Ovary (tissue), 9 donors: ENCODE measurements around the gene ATP6V1F. TPM values are rescaled to one million over a fixed set of nuclear protein-coding genes. Genes with fewer than 3 reads are reported as not detected.

ENCODE experiments used
- DNase-seq, 5 donors: peaks; one replicate each; pipeline ENCODE4 v3.0.0-alpha.2; 2019 to 2020
- H3K27ac ChIP-seq, 2 donors: fragments of 200-600 bp; one replicate each; pipeline versions ENCODE4 v1.5.1 to v1.8.0; 2019 to 2022
- H3K27me3 ChIP-seq: fragments of 200-600 bp; one replicate; pipeline ENCODE4 v1.8.0; 2022
- H3K36me3 ChIP-seq: fragments of 200-600 bp; sonication (generic); one replicate; pipeline ENCODE4 v1.5.1; 2019
- H3K4me1 ChIP-seq: one replicate; pipeline ENCODE4 v1.8.1; 2013; ENCODE audit warnings: mild to moderate bottlenecking, moderate library complexity; ENCODE audit not compliant: insufficient read depth
- H3K4me3 ChIP-seq: fragments of 200-600 bp; sonication (generic); one replicate; pipeline ENCODE4 v1.5.1; 2017
- H3K9me3 ChIP-seq, 2 donors: fragments of 200-600 bp in 1 of 2; sonication (generic) in 1 of 2; one replicate each; pipeline versions ENCODE4 v1.5.1 to v1.8.1; 2013 to 2019; ENCODE audit warnings: mild to moderate bottlenecking in 1 of 2, moderate library complexity in 1 of 2
- CTCF ChIP-seq, 3 donors: fragments of 450-650 bp in 2 of 3; fragments of 200-600 bp in 1 of 3; IDR thresholded peaks; one replicate each; pipeline versions ENCODE4 v1.5.1 to v1.8.0; 2016 to 2022; ENCODE audit warnings: antibody characterized with exemption in 3 of 3, mild to moderate bottlenecking in 1 of 3
- EP300 ChIP-seq: sonication (generic); formaldehyde crosslinking; IDR thresholded peaks from one replicate; pipeline ENCODE4 v1.6.1; 2017; ENCODE audit warnings: antibody characterized with exemption
- POLR2A ChIP-seq: fragments of 450-650 bp; IDR thresholded peaks from one replicate; pipeline ENCODE4 v1.6.1; 2017; ENCODE audit warnings: antibody characterized with exemption, mild to moderate bottlenecking, moderate library complexity
- WGBS, 3 donors: extraction: QIAGEN DNeasy Blood & Tissue Kit in 1 of 3; methylation state at CpG; one replicate each; pipeline versions ENCODE4 v1.1.5 to v1.1.7; 2013 to 2017; 5-methylcytosine and 5-hydroxymethylcytosine counted together
- intact Hi-C, 4 donors: fragments of 100-400 bp; cut with DNase I; formaldehyde crosslinking; loops; one replicate each; pipeline versions ENCODE4 v1.11.0 to v1.15.1; 2022 to 2023
- polyA plus RNA-seq, 2 donors: library from polyadenylated mRNA; stranded (reverse); fragments of 200-250 nt in 1 of 2; fragments of 350-450 nt in 1 of 2; fragmentation: Illumina TruSeq in 1 of 2; extraction: RNeasy Lipid Tissue Mini Kit (QIAGEN cat#74804) in 1 of 2; gene quantifications; one replicate each; pipeline ENCODE4 v1.2.3, GENCODE V29; 2013 to 2014
- total RNA-seq, 7 donors: library from RNA; depleted of rRNA in 2 of 7; stranded (reverse); fragments of >200 nt in 2 of 7; fragmentation: NEBNext Ultra II Directional in 3 of 7; extraction: Animal tissue kit (Norgen Biotek cat#: 25700) in 3 of 7; gene quantifications; one replicate each; pipeline versions ENCODE4 v1.1.0 to v1.2.4, GENCODE V29; 2016 to 2023
- donor health status: DM: no; HTN: no; CAD: no; lungs with moderate emphysema.
- donor health status: DM: no; HTN: no; CAD: no.
- donor health status: Bipolar disorder and iron deficiency.
- donor health status: DM: yes; HTN: yes; CAD: no.
- donor health status: DM: no; HTN: no; CAD: no.
- donor health status: DM: yes; HTN: yes; CAD: no.

The ATP6V1F gene
- total and polyA plus RNA-seq, 9 donors = 57.3 to 128 (median 85.4) TPM

GRCh38 chr7:128883622-128884448 lies 21.2 kb downstream of the ATP6V1F start:
- no peak overlapping the region for H3K27ac ChIP-seq
- no peaks in the 10 kb centered on the region for H3K9me3 ChIP-seq
- H3K27me3 ChIP-seq = no peaks in the 10 kb centered on the region
- TF ChIP-seq POLR2A = no peak
- TF ChIP-seq CTCF (IDR thresholded peaks at IDR 0.05) = peak; percentile 83 to 88 (median 83)
- peak; percentile 73 to 90 (median 85) for DNase-seq
- 42 to 48% (median 47%) methylated on average over 19 of the region's 19 CpGs for WGBS, 3 donors
- H3K36me3 ChIP-seq = no peaks in the 10 kb centered on the region
- no peaks in the 10 kb centered on the region for H3K4me1 ChIP-seq
- intact Hi-C loops = loop anchor here in 3 of 4 donors (5.0 to 10.0 kb wide), 4 partner anchors 277 to 412 kb away; partner anchors contain the start of gene METTL2B (in 2 of the 3)
- H3K4me3 ChIP-seq = no peak overlapping the region

GRCh38 chr7:128884561-128885369 lies 22.1 kb downstream of the ATP6V1F start:
- no peaks in the 10 kb centered on the region for H3K36me3 ChIP-seq

GRCh38 chr7:128885370-128886187 lies 22.9 kb downstream of the ATP6V1F start:
- intact Hi-C loops = loop anchor here in 1 of 4 donors (10.0 kb wide), 1 partner anchor 411 kb away; the partner anchor contains the start of gene METTL2B
- Histone ChIP-seq H3K27ac (no peak overlapping the region), H3K4me1 (no peaks in the 10 kb centered on the region), H3K27me3 (no peaks in the 10 kb centered on the region), H3K9me3 (no peaks in the 10 kb centered on the region), H3K36me3 (no peaks in the 10 kb centered on the region), H3K4me3 (no peak overlapping the region)
- DNase-seq = peak in 1 of 5 donors; percentile 3
- WGBS, 3 donors = 83 to 89% (median 84%) methylated on average over 10 of the region's 10 CpGs
- TF ChIP-seq CTCF (IDR thresholded peaks at IDR 0.05) (no peak), EP300 (no peak), POLR2A (no peak)

More at GRCh38 chr7:128884561-128885369, 22.1 kb downstream of the ATP6V1F start:
- intact Hi-C loops = loop anchor here in 3 of 4 donors (5.0 to 10.0 kb wide), 4 partner anchors 277 to 412 kb away; partner anchors contain the start of gene METTL2B (in 2 of the 3)
- peak in 2 of 5 donors; percentile 19 to 31 for DNase-seq
- Histone ChIP-seq H3K27ac (no peak overlapping the region), H3K4me3 (no peak overlapping the region), H3K9me3 (no peaks in the 10 kb centered on the region), H3K4me1 (no peaks in the 10 kb centered on the region), H3K27me3 (no peaks in the 10 kb centered on the region)
- WGBS, 3 donors = 77 to 80% (median 78%) methylated on average over 26 of the region's 26 CpGs
- TF ChIP-seq CTCF (IDR thresholded peaks at IDR 0.05) (no peak), EP300 (no peak), POLR2A (no peak)
